A673 (cell line): ENCODE results near the gene PPARG.

ENCODE experiments used
- CTCF ChIP-seq: fragments of 300-800, 200-600 bp; sonication (generic); conservative IDR thresholded peaks from 2 replicates; pipeline ENCODE4 v1.5.1; 2017; ENCODE audit warnings: low read depth, mild to moderate bottlenecking, antibody characterized with exemption, low read length, moderate library complexity, mixed read lengths
- EZH2 ChIP-seq: fragments of 200-600 bp; sonication (generic); IDR thresholded peaks from 2 replicates; pipeline ENCODE4 v1.6.1; 2017; ENCODE audit warnings: borderline replicate concordance, low read depth, mild to moderate bottlenecking, mixed read lengths, antibody characterized with exemption, low read length; ENCODE audit not compliant: poor library complexity, severe bottlenecking

- TF ChIP-seq CTCF (no peak), EZH2 (no peak)
These were observed 86.7 kb downstream of the PPARG start for GRCh38 chr3:12375572-12375971.
